Activated T-cell treated with anti-CD3 and anti-CD28 coated beads, Interleukin-2, amount 50 U/mL, for 4 hours (primary cell): ENCODE data around the gene NTN3. TPM values are rescaled to one million over a fixed set of nuclear protein-coding genes. Genes with fewer than 3 reads are reported as not detected.

ENCODE experiments used
- ATAC-seq, 2 donors: fragments of 200-7000 bp; cut with Tn5 transposase; one replicate each; pipeline ENCODE4 v1.10.0; 2021
- DNase-seq: peaks from one replicate; pipeline ENCODE4 v3.0.0-alpha.2; 2020
- H3K27me3 Mint-ChIP-seq: one replicate; pipeline ENCODE4 v1.8.0; 2021; ENCODE audit warnings: low read depth, mixed read lengths
- H3K36me3 Mint-ChIP-seq: one replicate; pipeline ENCODE4 v1.8.0; 2022; ENCODE audit warnings: mixed read lengths; ENCODE audit not compliant: insufficient read depth
- H3K4me1 Mint-ChIP-seq: one replicate; pipeline ENCODE4 v1.8.0; 2021; ENCODE audit warnings: low read depth, mixed read lengths
- H3K4me3 Mint-ChIP-seq: one replicate; pipeline ENCODE4 v1.8.0; 2021; ENCODE audit warnings: mild to moderate bottlenecking, moderate library complexity, mixed read lengths
- H3K9me3 Mint-ChIP-seq: one replicate; pipeline ENCODE4 v1.8.0; 2021; ENCODE audit warnings: mixed read lengths
- total RNA-seq, 3 donors: library from RNA; stranded (reverse); gene quantifications; one replicate each; pipeline ENCODE4 v1.2.1, GENCODE V29; 2021

Gene NTN3
- total RNA-seq, 3 donors from 2014 or later: not detected

DNA sequence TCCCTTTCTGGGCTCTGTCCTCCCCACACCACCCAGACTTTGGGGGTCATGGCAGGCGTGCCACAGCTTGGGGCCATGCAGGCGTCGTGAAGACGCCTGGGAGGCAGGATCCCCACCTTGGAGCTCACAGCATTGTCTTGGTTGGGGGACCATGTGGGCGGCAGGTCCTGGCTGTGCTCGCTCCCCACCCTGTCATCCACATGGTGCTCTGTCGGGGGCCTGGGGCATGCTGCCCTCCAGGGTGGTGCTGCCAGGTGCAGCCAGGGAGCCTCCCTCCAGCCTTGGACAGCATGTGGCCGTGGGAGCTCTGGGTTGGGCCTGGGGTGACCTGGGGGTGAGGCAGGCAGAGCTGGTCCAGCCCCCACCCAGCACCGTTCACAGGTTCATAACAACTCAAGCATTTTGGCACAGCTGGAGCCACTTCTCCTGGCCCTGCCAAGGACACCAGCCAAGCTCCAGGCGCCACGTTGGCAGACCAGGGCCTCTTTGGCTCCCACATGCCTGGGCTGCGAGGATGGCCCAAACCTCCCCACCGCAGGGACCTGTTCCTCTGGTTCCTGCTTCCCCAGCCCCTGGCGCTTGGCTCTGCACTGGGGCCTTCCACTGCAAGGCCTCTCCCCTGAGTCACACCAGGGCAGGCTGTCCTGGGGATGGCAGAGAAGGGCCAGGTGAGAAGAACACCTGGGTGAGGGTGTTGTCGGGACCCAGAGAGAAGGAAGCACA, 27.6 kb downstream of the NTN3 start:
- Mint-ChIP-seq H3K4me1 (no peaks in the 10 kb centered on the region), H3K4me3 (no peak overlapping the region), H3K9me3 (no peaks in the 10 kb centered on the region), H3K36me3 (peaks cover 4% of the 10 kb centered on the region), H3K27me3 (no peaks in the 10 kb centered on the region)
- DNase-seq (no peak), ATAC-seq (no peak)

DNA sequence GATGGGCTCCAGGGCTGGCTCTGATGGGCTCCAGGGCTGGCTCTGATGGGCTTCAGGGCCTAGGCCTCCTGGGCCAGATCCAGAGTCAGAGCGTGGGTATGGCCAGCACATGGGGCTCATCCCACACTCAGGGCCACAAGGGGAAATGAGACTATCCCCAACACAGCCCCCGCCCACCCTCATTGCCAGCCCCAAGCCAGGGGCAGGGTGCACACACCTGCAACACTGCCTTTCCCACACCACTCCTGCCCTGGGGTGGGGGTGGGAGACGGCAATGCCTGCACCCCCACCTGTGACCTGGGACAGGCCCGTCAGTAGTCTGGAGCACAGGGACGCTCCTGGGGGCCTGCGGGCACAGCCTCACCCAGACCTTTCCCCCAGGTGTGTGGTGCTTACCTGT, 28.4 kb downstream of the NTN3 start:
- Mint-ChIP-seq H3K36me3 (peaks cover 4% of the 10 kb centered on the region), H3K9me3 (no peaks in the 10 kb centered on the region), H3K4me1 (no peaks in the 10 kb centered on the region), H3K27me3 (no peaks in the 10 kb centered on the region), H3K4me3 (no peak overlapping the region)
- ATAC-seq: no peak
- DNase-seq: no peak

DNA sequence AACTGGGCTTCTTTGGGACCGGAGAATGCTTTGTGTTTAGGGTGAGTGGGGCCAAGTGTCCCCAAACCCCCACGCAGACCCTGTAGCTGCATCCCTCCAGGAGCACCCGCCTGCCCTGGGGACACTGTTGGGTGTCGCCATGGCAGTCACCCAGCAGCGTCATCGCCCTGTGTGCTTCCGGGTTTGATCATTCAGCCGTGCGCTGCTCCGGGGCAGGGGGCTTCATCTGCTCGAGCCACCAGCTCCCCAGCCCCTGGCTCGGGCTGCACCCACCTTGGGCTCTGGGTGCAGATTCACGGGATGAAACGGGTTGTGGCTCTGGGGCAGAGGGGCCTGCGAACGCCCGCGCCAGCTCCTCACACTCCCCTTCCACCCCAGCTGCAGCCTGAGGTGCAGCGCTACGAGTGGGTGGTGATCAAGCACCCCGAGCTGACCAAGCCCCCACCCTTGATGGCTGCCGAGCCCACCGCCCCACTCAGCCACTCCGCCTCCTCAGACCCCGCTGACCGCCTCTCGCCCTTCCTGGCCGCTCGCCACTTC, 28.9 kb downstream of the NTN3 start:
- DNase-seq (no peak), ATAC-seq (no peak)
- peaks cover 4% of the 10 kb centered on the region for H3K36me3 Mint-ChIP-seq
- H3K4me3 Mint-ChIP-seq: no peak overlapping the region
- no peaks in the 10 kb centered on the region for H3K4me1 Mint-ChIP-seq
- H3K9me3 Mint-ChIP-seq: no peaks in the 10 kb centered on the region
- no peaks in the 10 kb centered on the region for H3K27me3 Mint-ChIP-seq

DNA sequence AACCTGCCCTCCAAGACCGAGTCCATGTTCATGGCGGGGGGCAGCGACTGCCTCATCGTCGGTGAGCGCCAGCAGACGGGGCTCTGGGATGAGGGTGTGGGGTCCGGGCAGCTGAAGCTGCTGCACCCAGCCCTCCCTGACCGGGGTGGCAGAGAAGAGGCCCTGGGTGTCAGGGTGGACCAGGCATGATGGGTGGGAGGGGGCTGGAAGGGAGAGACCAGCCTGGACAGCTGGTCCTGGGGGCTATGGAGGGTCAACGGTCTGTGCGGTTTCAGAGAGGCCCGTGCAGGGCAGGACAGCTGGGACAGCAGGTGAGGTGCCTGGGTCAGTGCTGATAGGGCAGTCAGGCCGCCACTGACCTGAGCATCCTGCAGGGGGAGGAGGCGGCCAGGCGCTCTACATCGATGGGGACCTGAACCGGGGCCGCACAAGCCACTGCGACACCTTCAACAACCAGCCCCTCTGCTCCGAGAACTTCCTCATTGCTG, 29.4 kb downstream of the NTN3 start:
- DNase-seq (no peak), ATAC-seq (no peak)
- peaks cover 4% of the 10 kb centered on the region for H3K36me3 Mint-ChIP-seq

DNA sequence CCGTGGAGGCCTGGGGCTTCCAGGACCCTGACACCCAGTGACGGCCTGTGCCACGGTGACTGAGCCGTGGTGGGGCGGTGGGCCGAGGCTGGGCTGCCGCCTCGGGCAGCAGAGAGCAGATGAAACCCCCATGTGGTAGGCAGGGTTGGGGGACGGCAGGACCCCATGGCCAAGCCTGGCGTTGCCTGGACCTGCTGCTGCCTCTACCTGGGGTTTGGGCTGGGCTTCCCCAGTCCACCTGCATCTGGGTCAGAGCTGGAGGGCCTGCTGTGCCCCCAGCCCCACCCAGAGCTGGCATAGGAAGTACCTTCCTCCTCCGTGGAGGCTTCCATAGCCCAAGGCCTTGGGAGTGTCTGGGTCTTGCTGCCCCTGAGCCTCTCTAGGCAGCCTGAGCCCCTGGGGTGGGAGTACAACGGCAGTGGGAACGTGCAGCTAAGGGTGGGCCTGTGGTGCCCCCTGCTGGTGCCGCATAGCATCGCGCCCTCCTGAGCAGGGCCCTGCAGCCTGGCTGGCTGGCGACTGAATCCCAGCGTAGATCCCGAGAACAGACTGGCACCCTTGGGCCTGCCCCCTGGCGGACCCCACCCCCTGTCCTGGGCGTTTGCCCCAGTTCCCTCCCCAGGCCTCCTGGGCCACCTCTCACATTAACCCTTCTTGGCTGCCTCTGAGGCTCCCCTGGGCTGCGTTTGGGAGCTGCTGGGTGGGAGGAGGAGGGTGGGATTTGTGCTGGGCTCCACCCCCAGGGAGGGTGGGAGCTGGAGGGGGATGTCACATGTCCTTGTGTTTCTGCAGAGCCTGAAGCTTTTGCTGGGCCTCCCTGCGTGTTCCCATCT, 30.0 kb downstream of the NTN3 start:
- no peaks in the 10 kb centered on the region for H3K9me3 Mint-ChIP-seq
- H3K27me3 Mint-ChIP-seq: no peaks in the 10 kb centered on the region
- H3K4me3 Mint-ChIP-seq: no peak overlapping the region
- DNase-seq (peak; percentile 81), ATAC-seq (peak; percentile 98)
- H3K36me3 Mint-ChIP-seq: peaks cover 4% of the 10 kb centered on the region
- no peaks in the 10 kb centered on the region for H3K4me1 Mint-ChIP-seq

More for the DNA sequence above, 29.4 kb downstream of the NTN3 start:
- no peaks in the 10 kb centered on the region for H3K9me3 Mint-ChIP-seq
- no peaks in the 10 kb centered on the region for H3K27me3 Mint-ChIP-seq
- H3K4me3 Mint-ChIP-seq: no peak overlapping the region
- no peaks in the 10 kb centered on the region for H3K4me1 Mint-ChIP-seq

DNA sequence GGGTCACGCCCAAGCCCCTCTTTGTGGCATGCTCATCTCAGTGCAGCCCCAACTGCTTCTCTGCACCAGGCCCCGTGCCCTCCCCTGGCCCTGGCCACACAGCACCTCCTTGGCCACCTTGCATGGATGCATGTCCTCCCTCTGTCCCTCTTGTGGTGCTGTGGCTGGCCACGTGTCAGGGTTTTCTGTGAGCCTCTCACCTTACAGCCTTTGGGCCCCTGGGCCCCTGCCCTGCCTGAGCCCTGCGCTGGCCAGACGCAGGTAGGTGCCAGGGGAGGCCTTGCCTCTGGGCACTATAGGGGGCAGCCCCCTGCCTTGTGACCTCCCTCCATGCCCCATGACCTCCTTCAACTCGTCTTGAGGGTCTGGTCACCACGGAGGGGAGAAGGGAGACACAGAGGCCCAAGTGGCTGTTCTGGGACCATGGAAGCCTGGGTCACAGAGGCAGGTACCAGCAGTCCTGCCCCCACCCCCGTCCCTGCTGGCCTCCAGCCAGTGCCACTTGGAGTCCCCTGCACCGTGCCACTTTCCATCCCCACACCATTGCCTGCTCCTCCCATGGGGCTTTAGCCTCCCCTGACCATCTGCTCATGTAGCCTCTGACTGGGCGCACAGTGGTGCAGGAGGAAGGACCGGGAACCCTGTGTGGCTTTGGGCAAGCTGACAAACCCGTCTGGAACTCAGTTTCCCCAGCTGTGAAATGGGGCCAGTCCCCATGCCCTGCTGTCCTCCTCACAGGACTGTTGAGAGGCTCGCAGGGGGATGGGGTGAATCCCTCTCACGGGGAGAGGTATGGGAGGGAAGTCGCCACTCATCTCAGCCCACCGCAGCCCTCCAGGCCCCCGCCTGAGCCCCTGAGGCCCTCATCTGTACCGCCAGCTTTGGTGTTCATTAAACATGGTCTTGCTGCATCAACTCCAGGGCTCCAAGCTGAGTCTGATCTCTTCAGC, 31.1 kb downstream of the NTN3 start:
- peaks cover 2% of the 10 kb centered on the region for H3K36me3 Mint-ChIP-seq
- no peaks in the 10 kb centered on the region for H3K9me3 Mint-ChIP-seq
- ATAC-seq (no peak), DNase-seq (no peak)
- H3K27me3 Mint-ChIP-seq: no peaks in the 10 kb centered on the region
- H3K4me3 Mint-ChIP-seq: no peak overlapping the region
- H3K4me1 Mint-ChIP-seq: no peaks in the 10 kb centered on the region

DNA sequence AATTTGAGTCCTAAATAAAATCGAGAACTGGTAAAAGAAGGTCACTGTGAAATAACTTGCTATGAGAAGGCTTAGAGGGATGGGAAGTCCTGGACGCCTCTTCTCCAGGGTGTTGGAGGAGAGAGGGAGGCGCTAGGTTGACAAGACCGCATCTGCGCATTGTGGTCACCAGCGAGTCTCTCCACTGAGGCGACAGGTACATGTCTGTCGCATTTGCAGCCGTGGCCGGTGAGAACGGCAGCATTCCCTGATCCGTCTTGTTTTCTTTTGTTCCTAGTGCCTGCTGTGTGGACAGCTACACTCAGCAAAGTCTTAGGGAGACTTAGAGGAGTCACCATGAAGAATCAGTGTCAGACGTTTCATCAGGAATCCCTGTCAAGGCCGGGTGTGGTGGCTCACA, 34.6 kb downstream of the NTN3 start:
- Mint-ChIP-seq H3K4me3 (no peak overlapping the region), H3K36me3 (no peaks in the 10 kb centered on the region), H3K9me3 (no peaks in the 10 kb centered on the region), H3K4me1 (peaks cover 7% of the 10 kb centered on the region), H3K27me3 (no peaks in the 10 kb centered on the region)
- DNase-seq: no peak
- ATAC-seq: no peak

DNA sequence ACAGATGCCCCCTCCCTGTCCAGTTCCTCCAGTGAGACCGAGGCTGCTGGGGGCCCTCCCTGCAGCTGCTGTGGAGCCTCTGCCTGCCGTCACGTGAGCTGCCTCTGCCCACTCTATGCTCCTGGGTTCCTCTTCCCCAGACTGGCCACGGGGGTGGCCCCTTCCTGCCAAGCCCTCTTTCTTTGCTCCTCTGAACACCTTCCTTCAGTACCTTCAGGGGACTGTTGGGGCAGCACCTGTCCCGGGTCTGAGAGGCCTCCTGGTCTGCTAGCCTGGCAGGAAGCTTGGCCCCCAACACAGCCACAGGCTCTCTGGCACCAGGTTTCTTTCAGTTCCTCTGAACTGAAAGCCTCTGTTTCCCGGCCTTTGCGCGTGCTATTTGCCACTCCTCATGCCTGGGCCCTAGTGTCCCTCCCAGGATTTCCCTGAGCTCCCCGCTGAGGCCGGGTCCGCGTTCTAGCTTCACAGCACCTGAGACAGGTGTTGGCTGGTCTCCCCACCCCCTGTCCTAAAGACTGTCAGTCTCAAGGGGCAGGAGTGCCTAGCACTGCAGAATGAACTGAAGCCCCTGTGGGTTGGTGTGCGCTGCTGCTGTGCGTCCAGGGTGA, 36.1 kb downstream of the NTN3 start:
- H3K4me3 Mint-ChIP-seq: no peak overlapping the region
- H3K4me1 Mint-ChIP-seq: peaks cover 9% of the 10 kb centered on the region
- ATAC-seq: no peak
- no peaks in the 10 kb centered on the region for H3K9me3 Mint-ChIP-seq
- H3K27me3 Mint-ChIP-seq: no peaks in the 10 kb centered on the region
- no peaks in the 10 kb centered on the region for H3K36me3 Mint-ChIP-seq
- DNase-seq: no peak

DNA sequence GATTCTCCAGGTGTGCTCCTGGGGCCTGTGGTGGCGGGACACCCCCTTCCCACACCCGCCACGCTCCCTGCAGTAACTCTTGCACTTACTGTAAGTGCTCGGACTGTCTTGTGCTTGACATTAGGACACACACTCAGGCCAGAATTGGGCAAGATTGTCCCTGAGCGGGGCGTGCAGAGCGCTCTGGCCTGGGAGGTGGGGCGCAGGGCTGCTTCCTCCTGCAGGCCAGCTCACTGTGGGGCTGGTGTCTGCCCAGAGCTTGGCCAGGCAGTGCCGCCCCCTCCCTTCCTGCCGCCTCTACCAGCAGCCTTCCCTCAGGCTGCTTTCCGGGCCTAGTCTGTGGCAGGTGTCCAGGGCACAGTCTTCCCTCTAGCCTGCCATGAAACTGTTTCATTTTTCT, 36.6 kb downstream of the NTN3 start:
- ATAC-seq (no peak), DNase-seq (no peak)
- H3K4me1 Mint-ChIP-seq: peaks cover 13% of the 10 kb centered on the region
- no peak overlapping the region for H3K4me3 Mint-ChIP-seq
- H3K27me3 Mint-ChIP-seq: no peaks in the 10 kb centered on the region
- H3K9me3 Mint-ChIP-seq: no peaks in the 10 kb centered on the region
- H3K36me3 Mint-ChIP-seq: no peaks in the 10 kb centered on the region

DNA sequence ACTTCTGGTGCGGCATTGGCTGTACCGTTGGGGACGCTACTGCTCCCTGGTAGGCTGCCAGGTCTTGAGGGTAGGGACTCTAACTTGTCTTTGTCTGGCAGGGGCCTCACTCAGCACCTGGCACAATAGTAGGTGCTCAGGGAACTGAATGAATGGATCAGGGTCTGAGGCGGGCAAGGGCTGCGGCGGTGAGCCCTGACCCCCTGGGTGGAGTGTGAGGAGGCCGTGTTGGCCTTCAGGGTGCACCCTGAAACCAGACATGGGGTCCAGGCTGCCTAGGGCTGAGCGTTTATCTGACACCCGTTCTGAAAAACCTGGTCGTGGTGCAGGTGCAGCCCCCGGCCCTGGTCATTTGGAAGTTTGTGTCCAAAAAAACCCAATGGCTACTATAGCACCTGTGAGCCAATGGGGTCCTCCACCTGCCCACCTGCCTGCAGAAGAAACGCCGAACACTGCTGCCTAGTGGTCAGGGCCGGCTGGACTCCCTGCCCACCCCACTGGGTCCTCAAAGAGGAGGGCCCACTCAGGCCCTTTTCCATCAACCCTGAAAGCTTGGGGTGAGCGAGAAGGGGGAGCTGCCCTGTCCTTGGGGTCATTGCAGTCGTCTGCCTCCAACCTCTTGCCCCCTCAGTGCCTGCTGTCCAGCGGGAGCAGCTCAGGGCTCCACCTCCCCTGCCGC, 37.8 kb downstream of the NTN3 start:
- no peak for DNase-seq
- Mint-ChIP-seq H3K36me3 (no peaks in the 10 kb centered on the region), H3K27me3 (no peaks in the 10 kb centered on the region), H3K4me1 (peaks cover 18% of the 10 kb centered on the region), H3K4me3 (no peak overlapping the region), H3K9me3 (no peaks in the 10 kb centered on the region)
- no peak for ATAC-seq

DNA sequence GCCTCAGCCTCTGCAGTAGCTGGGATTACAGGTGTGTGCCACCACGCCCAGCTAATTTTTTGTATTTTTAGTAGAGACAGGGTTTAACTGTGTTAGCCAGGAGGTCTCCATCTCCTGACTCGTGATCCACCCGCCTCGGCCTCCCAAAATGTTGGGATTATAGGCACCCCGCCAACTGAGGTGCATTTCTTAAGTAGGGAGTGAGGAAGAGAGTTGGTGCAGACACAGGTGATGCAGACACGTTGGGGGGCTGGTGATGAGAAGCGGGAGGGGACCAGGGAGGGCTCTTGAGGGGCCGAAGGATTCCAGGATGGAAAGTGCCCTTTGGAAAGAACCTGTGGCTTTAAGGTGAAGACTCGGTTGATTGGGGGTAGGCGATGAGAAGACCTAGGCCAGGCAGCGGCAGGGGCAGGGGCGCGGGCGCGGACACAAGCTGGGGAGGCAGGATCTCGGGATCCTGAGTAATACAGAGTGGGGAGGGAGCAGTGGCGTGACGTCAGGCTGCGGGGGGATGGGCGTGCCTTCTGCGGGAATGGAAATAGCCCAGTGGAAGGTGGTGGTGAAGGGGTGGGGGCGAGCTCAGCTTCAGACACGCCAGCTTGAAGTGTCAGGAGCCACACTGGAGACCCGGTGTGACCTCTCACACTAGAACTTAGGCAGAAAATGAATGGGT, 40.2 kb downstream of the NTN3 start:
- Mint-ChIP-seq H3K4me3 (no peak overlapping the region), H3K9me3 (no peaks in the 10 kb centered on the region), H3K27me3 (no peaks in the 10 kb centered on the region), H3K4me1 (peaks cover 29% of the 10 kb centered on the region), H3K36me3 (peaks cover under 1% of the 10 kb centered on the region)
- DNase-seq (peak; percentile 3), ATAC-seq (no peak)

DNA sequence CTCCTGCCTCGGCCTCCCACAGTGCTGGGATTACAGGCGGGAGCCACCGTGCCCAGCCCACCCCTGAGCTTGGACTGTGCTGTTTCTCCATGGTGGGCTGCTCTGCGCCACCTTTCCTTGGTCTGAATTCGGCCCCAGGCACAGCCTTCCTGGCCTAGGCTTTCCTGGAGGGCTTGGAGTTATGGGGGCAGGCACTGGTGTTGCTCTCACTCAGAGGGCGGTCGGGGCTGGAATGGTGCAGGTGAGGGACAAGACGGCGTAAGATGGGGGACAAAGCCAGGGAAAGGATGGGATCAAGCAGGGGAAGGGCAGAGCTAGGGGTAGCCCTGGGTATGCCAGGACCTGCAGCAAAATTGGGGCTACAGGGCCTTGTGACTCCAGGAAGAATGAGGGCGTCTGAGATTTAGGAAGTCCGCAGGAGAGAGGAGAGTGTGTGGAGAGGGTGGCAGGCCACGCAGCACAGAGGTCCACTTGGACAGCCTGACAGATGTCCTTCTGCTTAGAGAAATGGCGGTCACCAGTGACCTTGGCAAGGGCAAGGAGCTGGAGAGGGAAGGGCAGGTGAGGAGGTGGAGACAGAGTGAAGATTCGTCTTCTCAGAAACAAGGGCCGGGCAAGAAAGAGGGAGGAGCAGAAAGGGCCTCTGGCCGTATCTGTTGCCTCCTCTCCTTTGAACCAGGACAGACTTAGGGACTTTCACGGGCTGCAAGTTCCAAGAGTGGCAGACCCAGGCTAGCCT, 41.1 kb downstream of the NTN3 start:
- H3K36me3 Mint-ChIP-seq: peaks cover 6% of the 10 kb centered on the region
- H3K27me3 Mint-ChIP-seq: no peaks in the 10 kb centered on the region
- H3K4me1 Mint-ChIP-seq: peaks cover 38% of the 10 kb centered on the region
- H3K4me3 Mint-ChIP-seq: peak overlapping the region; percentile 86
- H3K9me3 Mint-ChIP-seq: no peaks in the 10 kb centered on the region
- ATAC-seq (no peak), DNase-seq (peak; percentile 2)
